Thoracic aorta (tissue), 2 donors: ENCODE data around the gene LEP. TPM values are rescaled to one million over a fixed set of nuclear protein-coding genes. Genes with fewer than 3 reads are reported as not detected.

Experiments used
- ATAC-seq: fragments of 150-250 bp; one replicate; pipeline ENCODE4 v1.8.0; 2017; ENCODE audit warnings: low read depth; ENCODE audit not compliant: insufficient number of reproducible peaks, low FRiP score
- DNase-seq: peaks from one replicate; pipeline ENCODE4 v3.0.0-alpha.2; 2020; ENCODE audit warnings: low spot score
- H3K27ac ChIP-seq, 2 donors: fragments of 200-600 bp; sonication (generic); 1 replicate in 1 of 2; 2 replicates in 1 of 2; pipeline ENCODE4 v1.5.1; 2016; ENCODE audit warnings: mild to moderate bottlenecking in 2 of 2, moderate library complexity in 2 of 2
- H3K27me3 ChIP-seq: fragments of 200-600 bp; sonication (generic); replicated peaks from 2 replicates; pipeline ENCODE4 v1.6.0; 2016; ENCODE audit warnings: mild to moderate bottlenecking; ENCODE audit not compliant: insufficient read depth
- H3K36me3 ChIP-seq: fragments of 200-600 bp; sonication (generic); one replicate; pipeline ENCODE4 v1.5.1; 2016
- H3K4me1 ChIP-seq, 2 donors: fragments of 200-600 bp; sonication (generic); 1 replicate in 1 of 2; 2 replicates in 1 of 2; pipeline versions ENCODE4 v1.5.1 to v1.6.0; 2016; ENCODE audit warnings: low read depth in 2 of 2, mild to moderate bottlenecking in 1 of 2; ENCODE audit not compliant: control insufficient read depth in 1 of 2
- H3K4me3 ChIP-seq: fragments of 200-600 bp; sonication (generic); 2 replicates; pipeline ENCODE4 v1.5.1; 2016; ENCODE audit warnings: mild to moderate bottlenecking
- H3K9me3 ChIP-seq: fragments of 200-600 bp; sonication (generic); 2 replicates; pipeline ENCODE4 v1.5.1; 2016
- CTCF ChIP-seq: fragments of 200-600 bp; sonication (generic); IDR thresholded peaks from one replicate; pipeline ENCODE4 v1.5.1; 2019; ENCODE audit warnings: antibody characterized with exemption
- total RNA-seq, 2 donors: library from RNA; depleted of rRNA; stranded (reverse); fragments of >200 nt; gene quantifications; one replicate each; pipeline versions ENCODE4 v1.1.0 to v1.2.3, GENCODE V29; 2016

LEP gene
- total RNA-seq, 2 donors from 2014 or later = not detected

DNA sequence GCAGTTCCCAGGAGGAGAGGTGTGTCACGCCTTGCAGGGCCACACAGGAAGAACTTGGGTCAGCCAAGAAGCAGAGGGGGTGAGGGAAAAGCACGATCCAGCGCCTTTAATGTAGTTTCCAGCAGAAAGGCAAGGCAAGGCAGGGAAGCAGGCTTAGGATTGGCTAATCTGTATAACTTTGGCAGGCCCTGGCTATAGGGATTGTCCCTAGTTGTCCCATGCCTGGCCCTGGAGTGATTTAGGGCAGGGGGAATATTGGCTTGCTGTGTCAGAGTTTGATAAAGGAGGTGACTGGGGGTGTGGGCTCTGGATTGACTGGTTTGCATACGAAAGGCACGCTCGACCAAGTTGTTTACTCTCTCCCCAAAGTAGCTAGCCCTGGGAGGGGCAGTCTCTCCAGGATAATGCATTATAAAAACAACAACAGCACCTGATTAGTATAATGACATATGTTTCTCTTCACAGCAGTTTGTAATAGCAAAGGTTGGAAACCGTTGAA, 58.1 kb downstream of the LEP start:
- TF ChIP-seq CTCF = no peak
- no peak for ATAC-seq

DNA sequence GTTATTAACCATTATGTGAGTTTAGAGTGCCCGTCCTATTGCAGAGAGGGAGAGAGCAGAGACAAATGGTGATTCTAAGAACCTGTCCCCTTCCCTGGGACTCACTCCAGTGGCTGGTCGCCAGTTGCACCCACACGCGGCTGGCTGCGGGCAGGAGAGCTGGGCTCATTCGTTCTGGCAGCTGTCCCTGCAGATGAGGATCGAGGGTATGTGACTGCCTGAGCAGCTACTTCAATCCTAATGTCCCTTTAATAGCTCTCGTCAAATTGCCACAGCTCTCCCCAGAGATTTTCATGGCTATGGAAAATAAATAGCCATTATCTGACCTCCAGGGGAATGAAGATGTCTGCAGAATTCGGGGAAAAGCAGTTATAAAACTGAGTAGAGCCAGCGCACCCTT, 61.1 kb downstream of the LEP start:
- Histone ChIP-seq H3K9me3 (no peaks in the 10 kb centered on the region), H3K4me1 (no peaks in the 10 kb centered on the region), H3K27ac (no peak overlapping the region), H3K4me3 (no peak overlapping the region), H3K36me3 (peaks cover 11% of the 10 kb centered on the region), H3K27me3 (no peaks in the 10 kb centered on the region)
- DNase-seq (no peak), ATAC-seq (no peak)
- no peak for TF ChIP-seq CTCF

More for the DNA sequence above, 58.1 kb downstream of the LEP start:
- no peaks in the 10 kb centered on the region for H3K9me3 ChIP-seq
- H3K27ac ChIP-seq = no peak overlapping the region
- H3K36me3 ChIP-seq = peaks cover 4% of the 10 kb centered on the region
- no peak overlapping the region for H3K4me3 ChIP-seq
- no peaks in the 10 kb centered on the region for H3K4me1 ChIP-seq
- no peak for DNase-seq
- no peaks in the 10 kb centered on the region for H3K27me3 ChIP-seq

- Histone ChIP-seq H3K4me1 (no peaks in the 10 kb centered on the region), H3K4me3 (no peak overlapping the region), H3K9me3 (no peaks in the 10 kb centered on the region), H3K27ac (no peak overlapping the region), H3K36me3 (peaks cover 11% of the 10 kb centered on the region), H3K27me3 (no peaks in the 10 kb centered on the region)
- no peak for DNase-seq
- ATAC-seq = no peak
- no peak for TF ChIP-seq CTCF
Observed at GRCh38 chr7:128303133-128303532, 62.1 kb downstream of the LEP start.

GRCh38 chr7:128303643-128304042, 62.6 kb downstream of the LEP start:
- H3K36me3 ChIP-seq = peaks cover 11% of the 10 kb centered on the region
- TF ChIP-seq CTCF = no peak

DNA sequence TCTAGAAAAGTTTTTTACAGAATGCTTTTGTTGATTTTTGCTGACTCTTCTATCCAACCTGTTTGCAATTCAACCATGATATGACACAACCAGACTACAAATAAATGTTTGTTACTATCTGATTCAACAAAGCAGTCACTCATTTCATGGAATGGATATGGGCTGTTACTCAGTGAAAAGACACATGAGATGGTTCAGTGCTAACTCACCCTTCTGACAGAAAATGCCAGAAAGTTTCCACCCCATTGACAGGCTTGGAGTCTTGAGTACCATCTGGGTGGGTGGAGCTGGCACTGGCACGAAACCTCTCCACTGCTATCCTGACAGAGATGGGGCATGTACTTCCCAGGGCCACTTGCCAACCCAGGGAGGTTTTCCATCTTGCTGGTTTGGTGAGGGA, 63.1 kb downstream of the LEP start:
- DNase-seq (no peak), ATAC-seq (no peak)
- H3K27ac ChIP-seq = no peak overlapping the region
- H3K36me3 ChIP-seq = peaks cover 14% of the 10 kb centered on the region
- H3K4me3 ChIP-seq = no peak overlapping the region
- H3K27me3 ChIP-seq = no peaks in the 10 kb centered on the region
- H3K4me1 ChIP-seq = no peaks in the 10 kb centered on the region
- TF ChIP-seq CTCF = no peak
- no peaks in the 10 kb centered on the region for H3K9me3 ChIP-seq

More at GRCh38 chr7:128303643-128304042, 62.6 kb downstream of the LEP start:
- DNase-seq (no peak), ATAC-seq (no peak)
- Histone ChIP-seq H3K27me3 (no peaks in the 10 kb centered on the region), H3K9me3 (no peaks in the 10 kb centered on the region), H3K27ac (no peak overlapping the region), H3K4me1 (no peaks in the 10 kb centered on the region), H3K4me3 (no peak overlapping the region)
